ENCODE results near the gene KCTD2.

KCTD2 gene

GRCh38 chr17:75078284-75079022, 31.4 kb downstream of the KCTD2 start:
- DNase-seq: no peak

GRCh38 chr17:75079023-75079373, 32.0 kb downstream of the KCTD2 start:
- no peak for DNase-seq

GRCh38 chr17:75081611-75082540, 34.9 kb downstream of the KCTD2 start:
- DNase-seq: no peak

- no peak for DNase-seq
These were observed 35.7 kb downstream of the KCTD2 start for GRCh38 chr17:75082683-75083082.

GRCh38 chr17:75084039-75084660, 37.1 kb downstream of the KCTD2 start:
- DNase-seq: no peak

- no peak for DNase-seq
These were observed 39.6 kb downstream of the KCTD2 start for GRCh38 chr17:75086496-75087181.

- no peak for DNase-seq
These were observed 40.1 kb downstream of the KCTD2 start for GRCh38 chr17:75087182-75087557.

- DNase-seq: no peak
These were observed 40.8 kb downstream of the KCTD2 start, which contains the start of gene SLC16A5 for GRCh38 chr17:75087558-75088453. SLC16A5 (plus strand) TSS chr17:75087954; CDS start chr17:75093637, 5,683 bp downstream.

GRCh38 chr17:75088465-75089417, 41.7 kb downstream of the KCTD2 start:
- DNase-seq: no peak

GRCh38 chr17:75090871-75091854, 44.1 kb downstream of the KCTD2 start:
- no peak for DNase-seq

GRCh38 chr17:75091855-75092327, 44.9 kb downstream of the KCTD2 start:
- no peak for DNase-seq

GRCh38 chr17:75093548-75094158, 46.6 kb downstream of the KCTD2 start:
- no peak for DNase-seq

GRCh38 chr17:75094871-75095399, 47.9 kb downstream of the KCTD2 start:
- DNase-seq: no peak

- no peak for DNase-seq
These were observed 49.1 kb downstream of the KCTD2 start for GRCh38 chr17:75096082-75096625.

- no peak for DNase-seq
These were observed 50.8 kb downstream of the KCTD2 start for GRCh38 chr17:75097865-75098264.

- no peak for DNase-seq
These were observed 51.8 kb downstream of the KCTD2 start for GRCh38 chr17:75098861-75099260.

GRCh38 chr17:75099881-75100595, 53.0 kb downstream of the KCTD2 start:
- no peak for DNase-seq

Measured in NCI-H1105 (cell line).